Thoracic aorta (tissue), 2 donors: ENCODE measurements around the gene DDIT4. TPM values are rescaled to one million over a fixed set of nuclear protein-coding genes. Genes with fewer than 3 reads are reported as not detected.

Experiments used
- ATAC-seq: fragments of 150-250 bp; one replicate; pipeline ENCODE4 v1.8.0; 2017; ENCODE audit warnings: low read depth; ENCODE audit not compliant: insufficient number of reproducible peaks, low FRiP score
- DNase-seq: peaks from one replicate; pipeline ENCODE4 v3.0.0-alpha.2; 2020; ENCODE audit warnings: low spot score
- H3K27ac ChIP-seq, 2 donors: fragments of 200-600 bp; sonication (generic); 1 replicate in 1 of 2; 2 replicates in 1 of 2; pipeline ENCODE4 v1.5.1; 2016; ENCODE audit warnings: mild to moderate bottlenecking in 2 of 2, moderate library complexity in 2 of 2
- H3K27me3 ChIP-seq: fragments of 200-600 bp; sonication (generic); replicated peaks from 2 replicates; pipeline ENCODE4 v1.6.0; 2016; ENCODE audit warnings: mild to moderate bottlenecking; ENCODE audit not compliant: insufficient read depth
- H3K36me3 ChIP-seq: fragments of 200-600 bp; sonication (generic); one replicate; pipeline ENCODE4 v1.5.1; 2016
- H3K4me1 ChIP-seq, 2 donors: fragments of 200-600 bp; sonication (generic); 1 replicate in 1 of 2; 2 replicates in 1 of 2; pipeline versions ENCODE4 v1.5.1 to v1.6.0; 2016; ENCODE audit warnings: low read depth in 2 of 2, mild to moderate bottlenecking in 1 of 2; ENCODE audit not compliant: control insufficient read depth in 1 of 2
- H3K4me3 ChIP-seq: fragments of 200-600 bp; sonication (generic); 2 replicates; pipeline ENCODE4 v1.5.1; 2016; ENCODE audit warnings: mild to moderate bottlenecking
- H3K9me3 ChIP-seq: fragments of 200-600 bp; sonication (generic); 2 replicates; pipeline ENCODE4 v1.5.1; 2016
- total RNA-seq, 2 donors: library from RNA; depleted of rRNA; stranded (reverse); fragments of >200 nt; gene quantifications; one replicate each; pipeline versions ENCODE4 v1.1.0 to v1.2.3, GENCODE V29; 2016
- TF ChIP-seq, protein P1 (sequence below): fragments of 200-600 bp; sonication (generic); IDR thresholded peaks from one replicate; pipeline ENCODE4 v1.5.1; 2019; ENCODE audit warnings: antibody characterized with exemption

Gene DDIT4
- total RNA-seq, 2 donors from 2014 or later, result 163 to 374 TPM

DNA sequence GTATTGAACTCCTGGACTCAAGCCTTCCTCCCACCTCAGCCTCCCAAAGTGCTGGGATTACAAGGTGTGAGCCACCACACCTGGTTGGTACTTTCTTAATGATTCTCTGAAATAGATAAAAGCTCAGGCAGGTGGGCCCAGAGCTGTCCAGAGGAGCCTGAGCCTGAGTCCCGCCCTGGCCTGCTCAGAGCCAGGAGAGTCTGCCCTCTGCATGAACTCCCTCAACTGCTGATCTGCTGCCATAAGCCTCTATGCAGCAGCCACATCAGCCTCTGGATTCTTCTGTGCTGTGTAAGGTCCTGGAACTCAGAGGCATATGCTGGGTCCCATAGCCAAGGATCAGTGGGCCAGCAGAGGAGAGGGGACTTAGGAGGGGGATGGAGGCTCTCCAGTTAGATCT is 23.1 kb upstream of the DDIT4 start:
- peak; percentile 19 for ATAC-seq
- DNase-seq, result no peak
- peaks cover 71 to 94% of the 10 kb centered on the region in 2 donors for H3K4me1 ChIP-seq
- peak overlapping the region; percentile 80 to 90 for H3K27ac ChIP-seq
- H3K4me3 ChIP-seq, result no peak overlapping the region
- no peaks in the 10 kb centered on the region for H3K36me3 ChIP-seq
- no peaks in the 10 kb centered on the region for H3K27me3 ChIP-seq
- TF ChIP-seq, protein P1, sequence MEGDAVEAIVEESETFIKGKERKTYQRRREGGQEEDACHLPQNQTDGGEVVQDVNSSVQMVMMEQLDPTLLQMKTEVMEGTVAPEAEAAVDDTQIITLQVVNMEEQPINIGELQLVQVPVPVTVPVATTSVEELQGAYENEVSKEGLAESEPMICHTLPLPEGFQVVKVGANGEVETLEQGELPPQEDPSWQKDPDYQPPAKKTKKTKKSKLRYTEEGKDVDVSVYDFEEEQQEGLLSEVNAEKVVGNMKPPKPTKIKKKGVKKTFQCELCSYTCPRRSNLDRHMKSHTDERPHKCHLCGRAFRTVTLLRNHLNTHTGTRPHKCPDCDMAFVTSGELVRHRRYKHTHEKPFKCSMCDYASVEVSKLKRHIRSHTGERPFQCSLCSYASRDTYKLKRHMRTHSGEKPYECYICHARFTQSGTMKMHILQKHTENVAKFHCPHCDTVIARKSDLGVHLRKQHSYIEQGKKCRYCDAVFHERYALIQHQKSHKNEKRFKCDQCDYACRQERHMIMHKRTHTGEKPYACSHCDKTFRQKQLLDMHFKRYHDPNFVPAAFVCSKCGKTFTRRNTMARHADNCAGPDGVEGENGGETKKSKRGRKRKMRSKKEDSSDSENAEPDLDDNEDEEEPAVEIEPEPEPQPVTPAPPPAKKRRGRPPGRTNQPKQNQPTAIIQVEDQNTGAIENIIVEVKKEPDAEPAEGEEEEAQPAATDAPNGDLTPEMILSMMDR, result no peak
- no peaks in the 10 kb centered on the region for H3K9me3 ChIP-seq

- ATAC-seq (no peak), DNase-seq (no peak)
- Histone ChIP-seq H3K4me1 (peaks cover 71 to 96% of the 10 kb centered on the region in 2 donors), H3K27me3 (no peaks in the 10 kb centered on the region), H3K9me3 (no peaks in the 10 kb centered on the region), H3K4me3 (no peak overlapping the region), H3K27ac (peak overlapping the region; percentile 80 to 90), H3K36me3 (no peaks in the 10 kb centered on the region)
- TF ChIP-seq, protein P1, result no peak
Measured at GRCh38 chr10:72251635-72252034, 22.1 kb upstream of the DDIT4 start.

- Histone ChIP-seq H3K4me1 (peaks cover 64 to 91% of the 10 kb centered on the region in 2 donors), H3K27me3 (no peaks in the 10 kb centered on the region), H3K27ac (peak overlapping the region; percentile 90 to 94), H3K4me3 (no peak overlapping the region), H3K9me3 (no peaks in the 10 kb centered on the region), H3K36me3 (no peaks in the 10 kb centered on the region)
- DNase-seq (no peak), ATAC-seq (no peak)
- TF ChIP-seq, protein P1, result no peak
Measured at GRCh38 chr10:72252972-72253371, 20.8 kb upstream of the DDIT4 start.

DNA sequence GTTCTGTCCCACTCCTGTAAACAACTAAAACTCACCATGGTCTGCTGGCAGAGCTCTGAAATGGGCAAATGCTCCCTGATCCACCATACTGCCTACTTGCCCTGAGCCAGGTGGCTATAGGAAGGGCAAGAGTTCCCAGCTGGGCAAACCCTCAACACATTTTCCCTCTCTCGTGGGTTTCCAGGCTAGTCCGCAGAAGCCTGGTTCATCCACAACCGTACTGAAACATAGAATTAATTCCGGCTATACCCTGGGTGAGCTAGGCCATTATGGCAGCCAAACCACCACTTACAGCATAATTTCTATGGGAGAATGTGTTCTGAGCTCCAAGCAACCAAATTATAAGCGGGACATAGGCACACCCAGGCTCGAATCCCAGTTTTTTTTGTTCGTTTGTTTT is 20.1 kb upstream of the DDIT4 start:
- TF ChIP-seq, protein P1, result no peak
- Histone ChIP-seq H3K4me1 (peaks cover 64 to 86% of the 10 kb centered on the region in 2 donors), H3K4me3 (no peak overlapping the region), H3K27me3 (no peaks in the 10 kb centered on the region), H3K9me3 (no peaks in the 10 kb centered on the region), H3K36me3 (no peaks in the 10 kb centered on the region), H3K27ac (peak overlapping the region; percentile 90 to 94)
- no peak for ATAC-seq
- DNase-seq, result no peak

GRCh38 chr10:72254813-72255568 is 18.7 kb upstream of the DDIT4 start:
- Histone ChIP-seq H3K9me3 (no peaks in the 10 kb centered on the region), H3K4me1 (peaks cover 63 to 86% of the 10 kb centered on the region in 2 donors)

More at GRCh38 chr10:72254813-72255568, 18.7 kb upstream of the DDIT4 start:
- DNase-seq, result peak; percentile 66
- peak overlapping the region; percentile 90 to 94 for H3K27ac ChIP-seq
- no peaks in the 10 kb centered on the region for H3K27me3 ChIP-seq
- H3K4me3 ChIP-seq, result peak overlapping the region; percentile 4
- TF ChIP-seq, protein P1, result no peak
- no peaks in the 10 kb centered on the region for H3K36me3 ChIP-seq
- ATAC-seq, result peak; percentile 76
